Measurements from ENCODE around the gene OR52H1.

DNA sequence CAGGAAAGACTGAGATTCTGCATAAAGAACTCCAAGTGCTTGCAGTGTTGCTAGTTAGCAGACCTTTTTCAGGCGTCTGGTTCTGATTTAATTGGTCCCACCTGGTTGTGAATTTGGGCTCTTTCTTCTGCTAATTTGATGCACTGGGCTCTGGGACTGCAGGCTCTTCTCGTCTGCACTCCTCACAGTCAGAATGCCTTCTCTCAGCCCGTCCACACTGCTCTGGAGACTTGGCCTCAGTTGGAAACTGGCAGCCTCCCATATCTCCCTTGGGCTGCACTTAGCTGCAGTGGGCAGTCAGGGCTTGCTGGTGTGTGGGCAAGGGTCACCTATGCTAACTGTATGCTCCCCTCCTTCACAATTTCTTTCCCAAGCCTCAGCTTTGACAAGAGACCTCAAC, 49.6 kb upstream of the OR52H1 start:
- TF ChIP-seq, protein P1, sequence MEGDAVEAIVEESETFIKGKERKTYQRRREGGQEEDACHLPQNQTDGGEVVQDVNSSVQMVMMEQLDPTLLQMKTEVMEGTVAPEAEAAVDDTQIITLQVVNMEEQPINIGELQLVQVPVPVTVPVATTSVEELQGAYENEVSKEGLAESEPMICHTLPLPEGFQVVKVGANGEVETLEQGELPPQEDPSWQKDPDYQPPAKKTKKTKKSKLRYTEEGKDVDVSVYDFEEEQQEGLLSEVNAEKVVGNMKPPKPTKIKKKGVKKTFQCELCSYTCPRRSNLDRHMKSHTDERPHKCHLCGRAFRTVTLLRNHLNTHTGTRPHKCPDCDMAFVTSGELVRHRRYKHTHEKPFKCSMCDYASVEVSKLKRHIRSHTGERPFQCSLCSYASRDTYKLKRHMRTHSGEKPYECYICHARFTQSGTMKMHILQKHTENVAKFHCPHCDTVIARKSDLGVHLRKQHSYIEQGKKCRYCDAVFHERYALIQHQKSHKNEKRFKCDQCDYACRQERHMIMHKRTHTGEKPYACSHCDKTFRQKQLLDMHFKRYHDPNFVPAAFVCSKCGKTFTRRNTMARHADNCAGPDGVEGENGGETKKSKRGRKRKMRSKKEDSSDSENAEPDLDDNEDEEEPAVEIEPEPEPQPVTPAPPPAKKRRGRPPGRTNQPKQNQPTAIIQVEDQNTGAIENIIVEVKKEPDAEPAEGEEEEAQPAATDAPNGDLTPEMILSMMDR (IDR thresholded peaks at IDR 0.05), result no peak
- TF ChIP-seq POLR2A (IDR thresholded peaks at IDR 0.05), result no peak

All from breast epithelium (tissue), 3 donors.